GM12878 (cell line): ENCODE data around the gene SPSB2.

Experiments used
- EGR1 ChIP-seq, 2 experiments: IDR thresholded peaks; 1 replicate in 1 of 2; 2 replicates in 1 of 2; pipeline ENCODE4 v1.6.1; 2011 to 2012; ENCODE audit warnings: low read depth in 2 of 2, low read length in 2 of 2, borderline replicate concordance in 1 of 2, mild to moderate bottlenecking in 1 of 2, moderate library complexity in 1 of 2
- RB1 ChIP-seq: fragments of 450-650 bp; formaldehyde crosslinking; IDR thresholded peaks from 2 replicates; pipeline ENCODE4 v1.6.1; 2017; ENCODE audit warnings: mild to moderate bottlenecking, borderline replicate concordance
- TF ChIP-seq, protein P1 (sequence below): IDR thresholded peaks from 2 replicates; pipeline ENCODE4 v1.6.1; 2012; ENCODE audit warnings: low read depth, low read length, improper control_type of control experiment

DNA sequence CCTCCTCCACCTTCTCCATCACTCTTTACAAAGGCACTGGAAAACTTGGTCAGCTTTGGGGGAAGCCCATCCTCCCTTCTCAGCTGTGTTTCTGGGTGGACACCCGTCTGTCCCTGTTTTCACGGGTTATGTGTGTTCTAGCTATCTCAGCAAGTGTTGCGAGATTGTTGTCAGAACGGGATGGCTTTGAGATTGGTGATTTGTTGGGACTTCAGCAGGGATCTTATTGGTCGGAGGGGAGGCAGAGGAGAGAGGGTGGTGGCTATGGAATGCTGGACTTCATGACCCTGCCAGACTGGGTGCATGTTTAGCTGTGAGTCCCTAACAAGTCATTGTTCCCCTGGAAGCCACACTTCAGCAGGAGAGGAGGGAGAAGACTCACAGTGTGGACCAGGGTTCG is 19.1 kb downstream of the SPSB2 start:
- TF ChIP-seq RB1 (no peak), EGR1 (IDR thresholded peaks at IDR 0.05; ENCODE audit: borderline replicate concordance in 1 of 2, low read depth in 2 of 2, low read length in 2 of 2) (no peak)
- TF ChIP-seq, protein P1, sequence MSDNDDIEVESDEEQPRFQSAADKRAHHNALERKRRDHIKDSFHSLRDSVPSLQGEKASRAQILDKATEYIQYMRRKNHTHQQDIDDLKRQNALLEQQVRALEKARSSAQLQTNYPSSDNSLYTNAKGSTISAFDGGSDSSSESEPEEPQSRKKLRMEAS = no peak
